SK-N-SH (cell line): ENCODE data around the gene LRRC25. TPM values are rescaled to one million over a fixed set of nuclear protein-coding genes. Genes with fewer than 3 reads are reported as not detected.
"Not testable (repeated sequence)": the region's sequence is repeated elsewhere in the genome, so short reads cannot be mapped to it uniquely, and the experiment has no call there.

Experiments used
- CTCF ChIA-PET: fragments of 300-600, 350-600 bp; formaldehyde crosslinking; extraction: SDS; loops from one replicate; lab custom pipeline; 2021; lab: Yijun Ruan, JAX
- POLR2A ChIA-PET: fragments of 350-600 bp; sonication (Branson Sonifier 250); formaldehyde crosslinking; extraction: SDS; loops from one replicate; lab custom pipeline; 2020; ENCODE audit warnings: antibody characterized with exemption, inconsistent platforms; lab: Yijun Ruan, JAX
- DNase-seq: peaks from one replicate; pipeline ENCODE4 v3.0.0; 2012
- H2AFZ ChIP-seq: fragments of 200-600 bp; sonication (generic); 2 replicates; pipeline ENCODE4 v1.8.1; 2016; ENCODE audit warnings: antibody characterized with exemption, mild to moderate bottlenecking, low read depth
- H3F3A ChIP-seq: fragments of 200-600 bp; sonication (generic); replicated peaks from 2 replicates; pipeline ENCODE3; 2016; ENCODE audit warnings: antibody characterized with exemption, mild to moderate bottlenecking; ENCODE audit not compliant: insufficient read depth
- H3K27ac ChIP-seq, 2 experiments: fragments of 200-500 bp in 1 of 2; fragments of 200-600 bp in 1 of 2; sonication (Bioruptor generic) in 1 of 2; sonication (generic), shearing (Covaris generic) in 1 of 2; 2 replicates each; pipeline versions ENCODE4 v1.5.1 to v1.6.1; 2014 to 2016; ENCODE audit warnings: low read depth in 2 of 2, inconsistent platforms in 1 of 2, low read length in 1 of 2, mild to moderate bottlenecking in 1 of 2, mixed read lengths in 1 of 2
- H3K27me3 ChIP-seq: fragments of 200-600 bp; sonication (generic), shearing (Covaris generic); 2 replicates; pipeline ENCODE4 v1.6.1; 2016; ENCODE audit warnings: mixed run types; ENCODE audit not compliant: insufficient read depth
- H3K36me3 ChIP-seq, 2 experiments: fragments of 200-500 bp in 1 of 2; fragments of 200-600 bp in 1 of 2; sonication (Bioruptor generic) in 1 of 2; sonication (generic) in 1 of 2; replicated peaks in 1 of 2; 2 replicates each; pipeline versions ENCODE3 to v1.5.1; 2014 to 2016; ENCODE audit warnings: low read length in 1 of 2, mild to moderate bottlenecking in 1 of 2; ENCODE audit not compliant: insufficient read depth in 2 of 2, control insufficient read depth in 1 of 2
- H3K4me1 ChIP-seq, 2 experiments: fragments of 200-500 bp in 1 of 2; fragments of 200-600 bp in 1 of 2; sonication (Bioruptor generic) in 1 of 2; sonication (generic), shearing (Covaris generic) in 1 of 2; 2 replicates each; pipeline versions ENCODE4 v1.5.1 to v1.6.1; 2014 to 2016; ENCODE audit warnings: low read depth in 1 of 2, low read length in 1 of 2, mixed run types in 1 of 2; ENCODE audit not compliant: insufficient read depth in 2 of 2, control insufficient read depth in 1 of 2
- H3K4me2 ChIP-seq: fragments of 200-600 bp; sonication (generic), shearing (Covaris generic); 2 replicates; pipeline ENCODE4 v1.6.1; 2017; ENCODE audit warnings: mixed run types
- H3K4me3 ChIP-seq, 2 experiments: fragments of 200-500 bp in 1 of 2; fragments of 200-600 bp in 1 of 2; sonication (Bioruptor generic) in 1 of 2; sonication (generic), shearing (Covaris generic) in 1 of 2; 2 replicates each; pipeline versions ENCODE4 v1.5.1 to v1.8.1; 2014 to 2016; ENCODE audit warnings: low read depth in 2 of 2, inconsistent platforms in 1 of 2, low read length in 1 of 2, mild to moderate bottlenecking in 1 of 2, mixed read lengths in 1 of 2, moderate library complexity in 1 of 2
- H3K79me2 ChIP-seq: fragments of 200-600 bp; sonication (generic); 2 replicates; pipeline ENCODE4 v1.8.1; 2017; ENCODE audit warnings: mild to moderate bottlenecking; ENCODE audit not compliant: insufficient read depth
- H3K9ac ChIP-seq: fragments of 200-600 bp; sonication (generic); 2 replicates; pipeline ENCODE4 v1.6.1; 2017; ENCODE audit warnings: mixed run types
- H3K9me2 ChIP-seq: fragments of 200-600 bp; sonication (generic); 2 replicates; pipeline ENCODE4 v1.6.1; 2017; ENCODE audit warnings: mixed run types
- H3K9me3 ChIP-seq: fragments of 200-600 bp; sonication (generic); 2 replicates; pipeline ENCODE4 v1.6.1; 2017; ENCODE audit warnings: mixed run types, mild to moderate bottlenecking, moderate library complexity
- H4K20me1 ChIP-seq: fragments of 200-600 bp; sonication (generic); 2 replicates; pipeline ENCODE4 v1.6.1; 2017; ENCODE audit warnings: mild to moderate bottlenecking, mixed run types; ENCODE audit not compliant: insufficient read depth
- EP300 ChIP-seq, 2 experiments: IDR thresholded peaks; 2 replicates each; pipeline versions ENCODE4 v1.4.0 to v1.6.1; 2012; ENCODE audit warnings: borderline replicate concordance in 1 of 2, low read depth in 1 of 2, low read length in 1 of 2
- EZH2phosphoT487 ChIP-seq: fragments of 200-600 bp; sonication (generic); IDR thresholded peaks from 2 replicates; pipeline ENCODE4 v1.6.1; 2017; ENCODE audit warnings: low read depth, mixed run types, mild to moderate bottlenecking, antibody characterized with exemption, moderate library complexity, borderline replicate concordance
- FOSL2 ChIP-seq: IDR thresholded peaks from 2 replicates; pipeline ENCODE4 v1.4.0; 2012; ENCODE audit warnings: low read depth, mild to moderate bottlenecking, moderate library complexity, borderline replicate concordance
- GATA2 ChIP-seq: sonication (generic); formaldehyde crosslinking; IDR thresholded peaks from 2 replicates; pipeline ENCODE4 v1.5.0; 2020; ENCODE audit warnings: mild to moderate bottlenecking, missing genetic modification reagents
- NFIC ChIP-seq: IDR thresholded peaks from 2 replicates; pipeline ENCODE4 v1.4.0; 2012; ENCODE audit warnings: borderline replicate concordance
- NRF1 ChIP-seq: IDR thresholded peaks from 2 replicates; pipeline ENCODE4 v1.6.1; 2012; ENCODE audit warnings: low read depth, mild to moderate bottlenecking, low read length
- RAD21 ChIP-seq: IDR thresholded peaks from 2 replicates; pipeline ENCODE4 v1.6.1; 2012; ENCODE audit warnings: mild to moderate bottlenecking, low read length
- SMC3 ChIP-seq: IDR thresholded peaks from 2 replicates; pipeline ENCODE4 v1.6.1; 2012; ENCODE audit warnings: low read depth, low read length, improper control_type of control experiment
- TAF1 ChIP-seq: IDR thresholded peaks from 2 replicates; pipeline ENCODE4 v1.6.1; 2012; ENCODE audit warnings: low read depth, mild to moderate bottlenecking, low read length, moderate library complexity, borderline replicate concordance
- WGBS: methylation state at CpG from one replicate; pipeline ENCODE4 v1.1.6; 2017; ENCODE audit warnings: low lambda C conversion rate; 5-methylcytosine and 5-hydroxymethylcytosine counted together
- polyA plus RNA-seq, 3 experiments: library from polyadenylated mRNA; depleted of rRNA; stranded (reverse); fragments of >200 nt; gene quantifications; 2 replicates each; pipeline ENCODE4 v1.2.3, GENCODE V29; 2012
- TF ChIP-seq, protein P1 (sequence below): fragments of 200-600 bp; sonication (generic); IDR thresholded peaks from 2 replicates; pipeline ENCODE4 v1.6.1; 2017; ENCODE audit warnings: antibody characterized with exemption, mild to moderate bottlenecking, moderate library complexity
- TF ChIP-seq, protein P2 (sequence below): fragments of 150-350 bp; IDR thresholded peaks from 2 replicates; pipeline ENCODE4 v1.6.1; 2016; ENCODE audit warnings: mild to moderate bottlenecking, low read depth, low read length

LRRC25 gene
- polyA plus RNA-seq, 1 of the 3 experiments (the other 2 are of a cell fraction), result not detected

DNA sequence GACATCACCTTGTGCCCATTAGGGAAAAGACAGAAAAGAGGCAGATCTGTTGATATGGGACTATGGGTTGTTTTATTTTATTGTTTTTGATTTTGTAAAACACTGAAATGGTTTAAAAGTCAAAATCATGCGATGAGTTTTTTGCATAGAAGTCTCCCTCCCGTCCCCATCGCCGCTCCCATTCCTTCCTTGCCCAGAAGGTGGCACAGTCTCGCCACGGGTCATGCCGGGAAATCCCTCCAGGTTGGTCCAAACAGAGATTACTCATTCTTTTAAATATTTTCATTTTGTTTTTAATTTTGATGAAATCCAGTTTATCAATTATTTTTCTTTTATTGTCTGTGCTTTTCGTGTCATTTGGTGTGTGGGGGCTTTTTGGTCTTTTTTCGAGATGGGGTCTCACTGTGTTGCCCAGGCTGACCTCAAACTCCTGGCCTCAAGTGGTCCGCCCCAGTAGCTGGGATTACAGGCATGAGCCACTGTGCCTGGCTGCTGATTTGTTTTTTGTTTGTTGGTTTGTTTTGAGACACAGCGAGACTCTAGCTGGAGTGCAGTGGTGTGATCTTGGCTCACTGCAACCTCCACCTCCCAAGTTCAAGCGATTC lies 47.8 kb downstream of the LRRC25 start:
- no peaks in the 10 kb centered on the region for H4K20me1 ChIP-seq
- peak; percentile 84 for DNase-seq
- WGBS, result 35% methylated on average over 12 of the region's 12 CpGs
- H3F3A ChIP-seq, result peaks cover 5% of the 10 kb centered on the region
- no peak overlapping the region for H3K27ac ChIP-seq
- H3K9ac ChIP-seq, result no peak overlapping the region
- no peaks in the 10 kb centered on the region for H3K9me3 ChIP-seq
- H3K4me2 ChIP-seq, result no peak overlapping the region
- no peak overlapping the region for H3K4me3 ChIP-seq
- ChIA-PET POLR2A (no interaction called here), CTCF (interaction anchor here (0.6 to 9.3 kb wide), 26 partner anchors 8 to 238 kb away, joined by 3 to 217 read pairs (median 5); partner anchors contain the start of genes GDF15, JUND, PGPEP1 and SSBP4)
- H3K36me3 ChIP-seq, result no peaks in the 10 kb centered on the region
- H3K9me2 ChIP-seq, result no peaks in the 10 kb centered on the region
- H2AFZ ChIP-seq, result peak overlapping the region; percentile 20; the same call in 1 of the 2 replicates
- no peaks in the 10 kb centered on the region for H3K27me3 ChIP-seq
- TF ChIP-seq EP300 (IDR thresholded peaks at IDR 0.05; ENCODE audit: borderline replicate concordance in 1 of 2, low read depth in 1 of 2, low read length in 1 of 2), result no peak
- TF ChIP-seq, protein P1, sequence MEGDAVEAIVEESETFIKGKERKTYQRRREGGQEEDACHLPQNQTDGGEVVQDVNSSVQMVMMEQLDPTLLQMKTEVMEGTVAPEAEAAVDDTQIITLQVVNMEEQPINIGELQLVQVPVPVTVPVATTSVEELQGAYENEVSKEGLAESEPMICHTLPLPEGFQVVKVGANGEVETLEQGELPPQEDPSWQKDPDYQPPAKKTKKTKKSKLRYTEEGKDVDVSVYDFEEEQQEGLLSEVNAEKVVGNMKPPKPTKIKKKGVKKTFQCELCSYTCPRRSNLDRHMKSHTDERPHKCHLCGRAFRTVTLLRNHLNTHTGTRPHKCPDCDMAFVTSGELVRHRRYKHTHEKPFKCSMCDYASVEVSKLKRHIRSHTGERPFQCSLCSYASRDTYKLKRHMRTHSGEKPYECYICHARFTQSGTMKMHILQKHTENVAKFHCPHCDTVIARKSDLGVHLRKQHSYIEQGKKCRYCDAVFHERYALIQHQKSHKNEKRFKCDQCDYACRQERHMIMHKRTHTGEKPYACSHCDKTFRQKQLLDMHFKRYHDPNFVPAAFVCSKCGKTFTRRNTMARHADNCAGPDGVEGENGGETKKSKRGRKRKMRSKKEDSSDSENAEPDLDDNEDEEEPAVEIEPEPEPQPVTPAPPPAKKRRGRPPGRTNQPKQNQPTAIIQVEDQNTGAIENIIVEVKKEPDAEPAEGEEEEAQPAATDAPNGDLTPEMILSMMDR, result peak; percentile 96
- no peak for TF ChIP-seq NFIC
- peak; percentile 90 for TF ChIP-seq SMC3
- TF ChIP-seq TAF1, result no peak
- TF ChIP-seq RAD21, result peak; percentile 95
- TF ChIP-seq NRF1, result peak; percentile 26; the same call in 1 of the 2 replicates
- no peaks in the 10 kb centered on the region for H3K4me1 ChIP-seq
- H3K79me2 ChIP-seq, result no peaks in the 10 kb centered on the region

DNA sequence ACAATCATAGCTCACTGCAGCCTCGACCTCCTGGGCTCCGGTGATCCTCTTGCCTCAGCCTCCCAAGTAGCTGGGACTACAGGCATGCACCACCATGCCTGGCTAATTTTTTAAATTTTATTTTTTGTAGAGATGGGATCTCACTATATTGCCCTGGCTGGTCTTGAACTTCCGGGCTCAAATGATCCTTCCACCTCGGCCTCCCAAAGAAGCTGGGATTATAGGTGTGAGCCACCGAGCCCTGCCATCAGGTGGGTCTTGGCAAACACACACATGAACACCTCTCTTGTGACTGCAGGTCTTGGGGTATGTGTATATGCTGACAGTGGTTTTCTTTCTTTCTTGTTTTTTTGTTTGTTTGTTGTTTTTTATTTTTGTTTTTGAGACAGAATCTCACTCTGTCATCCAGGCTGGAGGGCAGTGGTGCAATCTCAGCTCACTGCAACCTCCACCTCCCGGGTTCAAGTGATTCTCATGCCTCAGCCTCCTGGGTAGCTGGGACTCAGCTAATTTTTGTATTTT lies 48.5 kb downstream of the LRRC25 start:
- POLR2A ChIA-PET, DNase-seq, H3K27me3 ChIP-seq, H3K79me2 ChIP-seq, H3K4me1 ChIP-seq, H3K9me2 ChIP-seq, H4K20me1 ChIP-seq, H3K4me2 ChIP-seq, H3K27ac ChIP-seq, H3K9ac ChIP-seq, H3K36me3 ChIP-seq, H3K9me3 ChIP-seq, H3F3A ChIP-seq, H3K4me3 ChIP-seq: not testable (repeated sequence)
- CTCF ChIA-PET, result interaction anchor here (0.6 to 9.3 kb wide), 18 partner anchors 9 to 94 kb away, joined by 3 to 217 read pairs (median 6); partner anchors contain the start of genes GDF15, JUND and SSBP4
- H2AFZ ChIP-seq, result peak overlapping the region; percentile 20; the same call in 1 of the 2 replicates
- 53% methylated on average over 6 of the region's 6 CpGs for WGBS

DNA sequence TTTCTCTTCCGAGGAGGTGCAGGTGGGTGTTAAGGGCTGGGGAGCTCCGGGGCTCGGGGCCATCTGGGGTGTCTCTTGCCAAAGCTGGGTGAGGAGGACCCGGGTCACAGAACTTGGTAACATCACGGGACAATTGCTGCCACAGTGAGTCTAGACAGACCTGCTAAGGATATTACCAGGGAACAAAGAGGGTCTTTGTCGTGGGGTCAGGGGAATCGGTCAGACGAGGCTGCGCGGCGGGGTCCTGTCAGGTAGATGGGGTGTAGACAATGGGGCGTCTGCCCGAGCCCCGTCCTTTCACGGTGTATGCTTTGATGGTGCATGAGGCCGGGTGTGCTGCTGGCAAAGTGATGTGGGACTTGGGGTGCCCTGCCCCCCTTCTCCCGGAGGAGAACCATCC lies 49.3 kb downstream of the LRRC25 start:
- 94% methylated on average over 14 of the region's 17 CpGs for WGBS
- no peaks in the 10 kb centered on the region for H3K9me2 ChIP-seq
- no peaks in the 10 kb centered on the region for H3K79me2 ChIP-seq
- ChIA-PET POLR2A (no interaction called here), CTCF (interaction anchor here (1.3 to 9.3 kb wide), 8 partner anchors 9 to 67 kb away, joined by 5 to 217 read pairs (median 12); partner anchors contain the start of genes GDF15 and SSBP4)
- no peak overlapping the region for H3K27ac ChIP-seq
- H3K4me3 ChIP-seq, result no peak overlapping the region
- peaks cover 5% of the 10 kb centered on the region for H3F3A ChIP-seq
- H3K9ac ChIP-seq, result no peak overlapping the region
- no peak for DNase-seq
- H2AFZ ChIP-seq, result no peak overlapping the region
- TF ChIP-seq GATA2 (CRISPR knock-in tag) (no peak), EZH2phosphoT487 (no peak), FOSL2 (no peak), EP300 (IDR thresholded peaks at IDR 0.05; ENCODE audit: borderline replicate concordance in 1 of 2, low read depth in 1 of 2, low read length in 1 of 2) (no peak)
- TF ChIP-seq, protein P2, sequence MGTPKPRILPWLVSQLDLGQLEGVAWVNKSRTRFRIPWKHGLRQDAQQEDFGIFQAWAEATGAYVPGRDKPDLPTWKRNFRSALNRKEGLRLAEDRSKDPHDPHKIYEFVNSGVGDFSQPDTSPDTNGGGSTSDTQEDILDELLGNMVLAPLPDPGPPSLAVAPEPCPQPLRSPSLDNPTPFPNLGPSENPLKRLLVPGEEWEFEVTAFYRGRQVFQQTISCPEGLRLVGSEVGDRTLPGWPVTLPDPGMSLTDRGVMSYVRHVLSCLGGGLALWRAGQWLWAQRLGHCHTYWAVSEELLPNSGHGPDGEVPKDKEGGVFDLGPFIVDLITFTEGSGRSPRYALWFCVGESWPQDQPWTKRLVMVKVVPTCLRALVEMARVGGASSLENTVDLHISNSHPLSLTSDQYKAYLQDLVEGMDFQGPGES, result no peak
- no peaks in the 10 kb centered on the region for H3K27me3 ChIP-seq
- no peaks in the 10 kb centered on the region for H3K36me3 ChIP-seq
- no peaks in the 10 kb centered on the region for H3K4me1 ChIP-seq
- H3K4me2 ChIP-seq, result no peak overlapping the region
- no peaks in the 10 kb centered on the region for H3K9me3 ChIP-seq
- no peaks in the 10 kb centered on the region for H4K20me1 ChIP-seq
